Stimulated activated CD8-positive, alpha-beta memory T cell treated with anti-CD3 and anti-CD28 coated beads, Interleukin-2, amount 100 ng/mL, for 48 hours (primary cell): ENCODE data around the gene PHF13.

Experiments used
- DNase-seq, 2 donors: peaks; one replicate each; pipeline ENCODE4 v3.0.0-alpha.2; 2020; ENCODE audit warnings: low read depth in 2 of 2

The PHF13 gene

DNA sequence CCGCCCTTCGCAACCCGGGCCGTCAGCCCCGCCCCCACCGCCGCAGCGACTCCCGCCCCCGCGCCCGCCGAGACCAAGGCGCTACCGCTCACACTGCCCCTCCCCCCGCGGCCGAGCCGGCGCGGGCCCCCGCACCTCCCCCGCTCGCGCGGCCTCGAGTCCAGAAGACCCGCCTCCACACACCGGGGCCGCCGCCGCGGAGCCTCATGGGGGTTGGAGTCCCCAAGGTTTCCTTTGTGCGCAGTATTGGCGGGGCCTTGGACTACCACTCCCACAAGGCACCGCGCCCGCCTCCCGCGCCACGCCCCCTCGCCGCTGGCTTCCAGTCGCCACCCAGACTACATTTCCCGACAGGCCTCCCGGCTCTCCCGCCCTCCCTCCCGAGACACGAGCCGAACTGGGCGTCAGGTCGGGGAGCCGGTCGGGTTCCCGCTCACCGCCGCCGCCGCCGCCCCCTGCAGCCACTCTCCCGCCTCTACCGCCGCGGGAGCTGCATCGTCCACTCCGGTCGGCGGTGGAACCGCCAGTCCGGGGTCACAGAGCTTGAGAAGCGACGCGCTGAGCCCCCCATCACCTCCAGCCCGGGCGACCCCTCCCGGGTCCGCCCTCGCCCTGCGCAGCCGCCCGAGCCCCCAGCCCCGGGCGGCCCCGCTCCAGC lies at the start of gene PHF13:
Gene PHF13, plus strand, starts transcription at position 371 of the 658 bp plus-strand sequence. CDS start 336 bp downstream, outside the sequence.
- DNase-seq = peak; percentile 99

DNA sequence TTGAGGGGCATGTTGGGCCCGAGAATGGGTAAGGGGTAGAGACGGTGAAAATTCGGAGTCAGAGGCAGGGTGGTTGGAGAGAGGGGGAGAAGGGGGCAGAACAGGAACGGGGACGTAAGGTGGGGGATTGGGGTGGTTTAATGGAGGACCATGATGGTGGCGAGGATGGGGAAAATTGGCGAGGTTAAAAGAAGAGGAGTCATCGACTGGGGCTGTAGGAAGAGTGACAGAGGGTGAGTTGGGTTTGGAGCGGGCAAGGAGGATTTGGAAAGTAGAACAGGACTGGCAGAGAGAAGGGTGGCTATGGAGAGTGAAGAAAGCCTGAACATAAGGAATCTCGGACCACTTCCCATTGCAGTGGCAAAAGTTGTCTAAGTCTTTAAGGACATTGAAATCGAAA lies 44.5 kb upstream of the PHF13 start:
- DNase-seq = no peak

DNA sequence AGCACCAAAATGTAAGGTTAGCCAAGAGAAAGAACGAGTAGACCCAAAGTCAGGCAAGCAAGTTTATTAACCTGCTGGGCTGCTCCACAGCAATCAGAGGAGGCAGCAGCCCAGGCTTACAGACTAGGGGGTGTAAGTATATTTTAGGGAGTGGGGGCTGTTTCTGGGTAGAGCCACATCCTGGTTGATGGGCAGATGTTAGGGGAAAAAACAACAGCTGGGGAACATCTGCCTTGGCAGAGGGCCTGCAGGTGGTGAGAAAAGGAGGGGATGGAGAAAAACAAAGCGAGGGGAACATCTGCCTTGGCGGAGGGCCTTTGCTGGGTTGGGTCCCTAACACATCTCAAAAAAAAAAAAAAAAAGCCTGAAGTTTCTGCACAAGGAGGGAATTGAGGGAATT lies 43.4 kb upstream of the PHF13 start:
- no peak for DNase-seq

DNA sequence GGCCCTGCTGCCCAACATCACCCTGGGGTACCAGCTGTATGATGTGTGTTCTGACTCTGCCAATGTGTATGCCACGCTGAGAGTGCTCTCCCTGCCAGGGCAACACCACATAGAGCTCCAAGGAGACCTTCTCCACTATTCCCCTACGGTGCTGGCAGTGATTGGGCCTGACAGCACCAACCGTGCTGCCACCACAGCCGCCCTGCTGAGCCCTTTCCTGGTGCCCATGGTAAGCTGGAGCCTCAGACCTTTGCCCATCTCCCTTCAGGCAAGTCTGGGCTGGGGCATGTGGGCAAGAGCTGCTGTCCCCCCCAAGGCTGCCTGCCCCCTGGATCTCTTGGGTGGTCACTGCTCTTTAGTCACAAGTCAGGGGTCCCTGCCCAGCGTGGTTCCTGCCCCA lies 42.5 kb upstream of the PHF13 start:
- no peak for DNase-seq

DNA sequence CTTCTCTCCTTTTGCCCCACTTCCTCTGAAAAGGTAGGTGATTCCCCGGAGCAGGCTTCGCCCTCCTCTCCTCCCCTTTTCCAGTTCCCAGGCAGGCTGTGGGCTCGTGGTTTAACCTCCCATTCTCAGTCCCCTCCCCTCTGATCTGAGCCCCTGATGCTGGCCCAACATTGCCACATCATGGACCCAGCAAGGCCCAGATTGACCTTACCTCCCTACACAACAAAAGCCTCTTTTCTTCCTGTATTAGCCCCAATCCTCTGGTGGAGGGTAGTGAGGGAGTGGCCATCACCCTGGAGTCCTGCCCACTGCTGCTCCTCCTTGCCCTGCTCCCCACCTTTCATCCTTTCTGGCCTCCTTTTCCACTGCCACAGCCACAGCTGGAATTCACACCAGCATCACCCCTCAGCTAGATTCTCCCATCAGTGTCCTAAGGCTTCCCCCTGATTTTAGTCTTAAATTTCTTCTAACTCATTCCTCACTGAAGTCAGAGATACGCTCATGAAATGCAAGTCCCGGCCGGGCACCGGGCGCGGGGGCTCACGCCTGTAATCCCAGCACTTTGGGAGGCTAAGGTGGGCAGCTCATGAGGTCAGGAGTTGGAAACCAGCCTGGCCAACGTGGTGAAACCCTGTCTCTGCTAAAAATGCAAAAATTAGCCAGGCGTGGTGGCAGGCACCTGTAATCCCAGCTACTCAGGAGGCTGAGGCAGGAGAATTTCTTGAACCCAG lies 40.7 kb upstream of the PHF13 start:
- DNase-seq = no peak

DNA sequence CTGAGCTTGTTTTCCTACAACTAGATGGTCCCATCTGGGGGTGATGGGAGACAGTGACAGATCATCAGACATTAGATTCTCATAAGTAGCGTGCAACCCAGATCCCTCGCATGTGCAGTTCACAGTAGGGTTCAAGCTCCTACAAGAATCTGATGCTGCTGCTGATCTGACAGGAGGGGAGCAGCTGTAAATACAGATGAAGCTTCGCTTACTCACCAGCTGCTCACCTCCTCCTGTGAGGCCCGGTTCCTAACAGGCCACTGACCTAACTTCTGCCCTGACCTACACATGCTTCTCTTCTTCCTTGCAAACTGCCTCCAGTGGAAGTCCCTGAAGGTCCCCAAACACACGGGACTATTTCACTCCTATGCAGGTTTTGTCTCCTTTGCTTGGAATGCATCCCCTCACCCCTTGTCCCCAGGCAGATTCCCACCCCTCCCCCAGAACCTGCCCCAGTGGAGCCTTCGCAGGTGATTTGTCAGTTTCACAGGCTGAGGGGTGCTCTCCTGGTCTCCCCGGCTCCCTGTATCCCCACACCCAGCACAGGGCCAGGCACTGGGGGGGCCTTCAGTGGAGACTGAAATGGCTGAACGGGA lies 39.4 kb upstream of the PHF13 start:
- DNase-seq = no peak

DNA sequence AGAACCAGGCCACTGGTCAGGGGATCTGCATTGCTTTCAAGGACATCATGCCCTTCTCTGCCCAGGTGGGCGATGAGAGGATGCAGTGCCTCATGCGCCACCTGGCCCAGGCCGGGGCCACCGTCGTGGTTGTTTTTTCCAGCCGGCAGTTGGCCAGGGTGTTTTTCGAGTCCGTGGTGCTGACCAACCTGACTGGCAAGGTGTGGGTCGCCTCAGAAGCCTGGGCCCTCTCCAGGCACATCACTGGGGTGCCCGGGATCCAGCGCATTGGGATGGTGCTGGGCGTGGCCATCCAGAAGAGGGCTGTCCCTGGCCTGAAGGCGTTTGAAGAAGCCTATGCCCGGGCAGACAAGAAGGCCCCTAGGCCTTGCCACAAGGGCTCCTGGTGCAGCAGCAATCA lies 38.7 kb upstream of the PHF13 start:
- no peak for DNase-seq

DNA sequence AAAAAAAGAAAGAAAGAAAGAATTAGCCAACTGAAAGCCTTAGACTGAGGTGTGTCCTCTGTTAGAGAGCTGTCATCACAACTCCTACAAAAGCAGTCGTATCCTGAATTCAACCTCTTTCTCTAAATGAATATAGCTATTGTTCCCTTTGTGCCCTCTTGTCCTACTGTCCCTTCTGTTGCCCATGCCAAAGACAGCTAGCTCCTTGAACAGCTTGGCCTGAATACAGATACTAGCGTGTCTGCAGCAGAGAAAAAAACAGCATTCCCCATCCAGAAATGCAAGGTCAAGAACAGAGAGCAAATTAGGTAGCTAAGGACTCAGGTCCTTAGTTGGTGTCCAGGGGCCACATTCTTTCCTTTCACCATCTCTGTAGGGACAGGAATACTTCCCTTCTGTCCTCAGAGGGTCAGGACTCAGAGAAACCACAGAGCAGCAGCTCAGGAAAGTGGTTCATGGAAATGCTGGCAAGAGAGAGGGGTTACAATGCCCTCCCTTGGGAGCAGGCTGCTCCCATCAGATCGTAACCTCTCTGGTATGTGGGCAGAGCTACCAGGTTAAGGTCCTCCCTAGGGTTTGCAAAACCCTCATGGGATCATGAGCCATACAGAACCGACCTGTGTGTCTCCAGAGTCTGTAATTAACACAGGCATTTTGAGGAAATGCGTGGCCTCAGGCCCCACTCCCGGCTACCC lies 35.6 kb upstream of the PHF13 start:
- no peak for DNase-seq

DNA sequence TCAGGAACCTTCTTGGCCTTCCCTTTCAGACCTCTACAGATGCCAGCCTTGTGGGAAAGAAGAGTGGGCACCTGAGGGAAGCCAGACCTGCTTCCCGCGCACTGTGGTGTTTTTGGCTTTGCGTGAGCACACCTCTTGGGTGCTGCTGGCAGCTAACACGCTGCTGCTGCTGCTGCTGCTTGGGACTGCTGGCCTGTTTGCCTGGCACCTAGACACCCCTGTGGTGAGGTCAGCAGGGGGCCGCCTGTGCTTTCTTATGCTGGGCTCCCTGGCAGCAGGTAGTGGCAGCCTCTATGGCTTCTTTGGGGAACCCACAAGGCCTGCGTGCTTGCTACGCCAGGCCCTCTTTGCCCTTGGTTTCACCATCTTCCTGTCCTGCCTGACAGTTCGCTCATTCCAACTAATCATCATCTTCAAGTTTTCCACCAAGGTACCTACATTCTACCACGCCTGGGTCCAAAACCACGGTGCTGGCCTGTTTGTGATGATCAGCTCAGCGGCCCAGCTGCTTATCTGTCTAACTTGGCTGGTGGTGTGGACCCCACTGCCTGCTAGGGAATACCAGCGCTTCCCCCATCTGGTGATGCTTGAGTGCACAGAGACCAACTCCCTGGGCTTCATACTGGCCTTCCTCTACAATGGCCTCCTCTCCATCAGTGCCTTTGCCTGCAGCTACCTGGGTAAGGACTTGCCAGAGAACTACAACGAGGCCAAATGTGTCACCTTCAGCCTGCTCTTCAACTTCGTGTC lies 34.7 kb upstream of the PHF13 start:
- no peak for DNase-seq

DNA sequence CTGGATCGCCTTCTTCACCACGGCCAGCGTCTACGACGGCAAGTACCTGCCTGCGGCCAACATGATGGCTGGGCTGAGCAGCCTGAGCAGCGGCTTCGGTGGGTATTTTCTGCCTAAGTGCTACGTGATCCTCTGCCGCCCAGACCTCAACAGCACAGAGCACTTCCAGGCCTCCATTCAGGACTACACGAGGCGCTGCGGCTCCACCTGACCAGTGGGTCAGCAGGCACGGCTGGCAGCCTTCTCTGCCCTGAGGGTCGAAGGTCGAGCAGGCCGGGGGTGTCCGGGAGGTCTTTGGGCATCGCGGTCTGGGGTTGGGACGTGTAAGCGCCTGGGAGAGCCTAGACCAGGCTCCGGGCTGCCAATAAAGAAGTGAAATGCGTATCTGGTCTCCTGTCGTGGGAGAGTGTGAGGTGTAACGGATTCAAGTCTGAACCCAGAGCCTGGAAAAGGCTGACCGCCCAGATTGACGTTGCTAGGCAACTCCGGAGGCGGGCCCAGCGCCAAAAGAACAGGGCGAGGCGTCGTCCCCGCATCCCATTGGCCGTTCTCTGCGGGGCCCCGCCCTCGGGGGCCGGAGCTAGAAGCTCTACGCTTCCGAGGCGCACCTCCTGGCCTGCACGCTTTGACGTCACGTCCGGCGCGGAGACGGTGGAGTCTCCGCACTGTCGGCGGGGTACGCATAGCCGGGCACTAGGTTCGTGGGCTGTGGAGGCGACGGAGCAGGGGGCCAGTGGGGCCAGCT lies 34.0 kb upstream of the PHF13 start, which contains the start of gene ZBTB48:
Gene ZBTB48, plus strand, starts transcription at position 621 of the 745 bp plus-strand sequence. CDS start 616 bp downstream, outside the sequence.
- DNase-seq = peak; percentile 96 to 97

DNA sequence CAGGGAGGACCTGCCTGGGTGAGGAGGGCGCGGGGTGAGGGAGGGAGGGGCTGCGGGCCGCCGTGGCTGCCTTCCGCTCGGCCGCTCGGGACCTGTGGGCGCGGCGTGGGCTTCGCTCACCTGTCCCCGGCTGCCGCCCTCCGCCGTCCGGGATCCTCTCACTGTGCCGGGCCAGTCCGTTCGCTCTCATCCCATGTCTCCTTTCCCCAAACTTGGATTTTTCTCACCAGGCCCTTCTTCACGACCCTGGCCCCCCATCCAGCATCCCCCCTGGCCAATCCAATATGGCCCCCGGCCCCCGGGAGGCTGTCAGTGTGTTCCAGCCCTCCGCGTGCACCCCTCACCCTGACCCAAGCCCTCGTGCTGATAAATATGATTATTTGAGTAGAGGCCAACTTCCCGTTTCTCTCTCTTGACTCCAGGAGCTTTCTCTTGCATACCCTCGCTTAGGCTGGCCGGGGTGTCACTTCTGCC lies 33.4 kb upstream of the PHF13 start:
- no peak for DNase-seq

DNA sequence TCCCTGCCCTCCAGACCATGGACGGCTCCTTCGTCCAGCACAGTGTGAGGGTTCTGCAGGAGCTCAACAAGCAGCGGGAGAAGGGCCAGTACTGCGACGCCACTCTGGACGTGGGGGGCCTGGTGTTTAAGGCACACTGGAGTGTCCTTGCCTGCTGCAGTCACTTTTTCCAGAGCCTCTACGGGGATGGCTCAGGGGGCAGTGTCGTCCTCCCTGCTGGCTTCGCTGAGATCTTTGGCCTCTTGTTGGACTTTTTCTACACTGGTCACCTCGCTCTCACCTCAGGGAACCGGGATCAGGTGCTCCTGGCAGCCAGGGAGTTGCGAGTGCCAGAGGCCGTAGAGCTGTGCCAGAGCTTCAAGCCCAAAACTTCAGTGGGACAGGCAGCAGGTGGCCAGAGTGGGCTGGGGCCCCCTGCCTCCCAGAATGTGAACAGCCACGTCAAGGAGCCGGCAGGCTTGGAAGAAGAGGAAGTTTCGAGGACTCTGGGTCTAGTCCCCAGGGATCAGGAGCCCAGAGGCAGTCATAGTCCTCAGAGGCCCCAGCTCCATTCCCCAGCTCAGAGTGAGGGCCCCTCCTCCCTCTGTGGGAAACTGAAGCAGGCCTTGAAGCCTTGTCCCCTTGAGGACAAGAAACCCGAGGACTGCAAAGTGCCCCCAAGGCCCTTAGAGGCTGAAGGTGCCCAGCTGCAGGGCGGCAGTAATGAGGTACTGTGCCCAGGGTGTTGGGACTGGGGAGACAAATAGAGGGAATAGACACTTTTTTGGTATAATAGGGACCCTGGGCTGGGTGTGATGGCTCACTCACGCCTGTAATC lies 32.7 kb upstream of the PHF13 start:
- no peak for DNase-seq

DNA sequence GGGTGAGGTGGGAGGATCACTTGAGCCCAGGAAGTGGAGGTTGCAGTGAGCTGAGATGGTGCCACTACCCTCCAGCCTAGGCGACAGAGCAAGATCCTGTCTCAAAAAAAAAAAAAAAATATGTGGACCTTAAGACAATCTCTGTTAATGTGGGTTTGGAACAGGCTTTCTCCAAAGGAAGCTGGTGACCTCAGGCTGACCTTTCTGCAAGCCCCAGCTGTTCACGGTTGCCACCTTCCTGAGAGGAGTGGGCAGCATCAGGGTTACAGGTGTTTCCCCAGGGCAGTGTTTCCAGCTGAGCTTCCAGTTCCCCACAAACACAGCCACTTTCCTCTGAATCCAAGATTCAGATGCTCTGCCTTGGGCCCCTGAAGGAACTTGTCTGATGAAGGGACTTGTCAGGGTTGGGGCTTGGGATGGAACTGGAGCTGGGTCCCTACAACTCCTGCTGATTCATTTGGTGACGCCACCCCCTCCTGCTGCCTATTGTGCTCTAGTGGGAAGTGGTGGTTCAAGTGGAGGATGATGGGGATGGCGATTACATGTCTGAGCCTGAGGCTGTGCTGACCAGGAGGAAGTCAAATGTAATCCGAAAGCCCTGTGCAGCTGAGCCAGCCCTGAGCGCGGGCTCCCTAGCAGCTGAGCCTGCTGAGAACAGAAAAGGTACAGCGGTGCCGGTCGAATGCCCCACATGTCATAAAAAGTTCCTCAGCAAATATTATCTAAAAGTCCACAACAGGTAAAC lies 31.8 kb upstream of the PHF13 start:
- DNase-seq = no peak

DNA sequence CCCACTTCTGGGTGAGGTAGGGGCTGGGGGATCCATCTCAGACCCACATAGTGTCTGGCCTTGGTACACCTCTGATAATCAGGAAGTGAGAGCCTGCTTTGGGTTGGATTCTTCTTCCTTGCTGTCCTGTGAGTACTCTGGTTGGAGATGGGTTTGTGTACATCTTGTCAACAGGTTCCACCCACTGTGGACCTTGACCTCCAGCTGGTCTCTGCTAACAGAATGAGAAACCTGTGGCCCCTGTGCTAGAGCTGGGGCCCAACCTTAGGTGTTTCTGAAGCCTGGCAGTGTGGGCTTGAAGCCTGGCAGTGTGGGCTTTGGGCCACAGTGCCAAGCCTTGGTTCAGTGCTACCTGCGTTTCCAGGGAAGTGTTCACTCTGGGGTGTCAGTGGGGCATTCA lies 31.2 kb upstream of the PHF13 start:
- no peak for DNase-seq

DNA sequence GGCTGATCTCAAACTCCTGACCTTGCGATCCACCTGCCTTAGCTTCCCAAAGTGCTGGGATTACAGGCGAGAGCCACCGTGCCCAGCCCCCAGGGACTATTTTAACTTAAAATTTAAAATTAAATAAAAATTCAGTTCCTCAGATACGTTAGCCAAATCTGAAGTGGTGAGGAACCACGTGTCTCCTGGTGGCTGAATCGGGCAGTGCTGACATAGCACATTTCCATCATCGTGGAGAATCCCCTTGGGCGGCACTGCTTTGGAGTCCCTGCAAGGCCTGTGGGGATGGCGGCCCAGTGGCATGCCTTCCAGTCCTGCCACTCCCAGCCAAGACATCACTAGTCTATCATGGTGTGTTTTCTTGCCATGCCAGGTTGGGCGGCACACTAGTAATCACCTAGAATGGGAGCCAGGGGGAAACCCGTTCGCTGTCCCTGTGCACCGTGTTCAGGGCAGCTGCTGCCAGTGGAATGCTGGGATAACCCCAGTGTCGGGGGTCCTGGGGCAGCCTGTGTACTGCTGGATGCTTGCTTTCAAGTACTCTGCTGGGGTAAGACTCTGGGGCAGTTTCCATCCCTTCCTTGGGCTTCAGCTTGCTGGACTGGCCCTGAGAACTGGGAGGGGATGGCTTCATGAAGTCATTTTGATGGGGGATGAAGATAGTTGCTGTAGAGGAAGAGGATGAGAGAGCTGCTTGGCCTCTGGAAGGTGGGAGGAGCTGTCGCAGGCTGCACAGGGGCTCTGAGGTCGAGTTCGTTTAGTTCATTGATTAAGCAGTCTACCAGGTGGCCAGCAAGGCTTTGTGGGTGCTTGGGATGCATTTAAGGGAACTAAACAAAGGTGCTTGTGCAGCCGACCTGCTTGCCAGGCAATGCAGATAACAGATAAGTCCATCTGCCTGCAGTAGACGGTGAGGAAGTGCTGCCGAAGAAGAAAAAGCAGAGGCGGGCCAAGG lies 29.1 kb upstream of the PHF13 start:
- no peak for DNase-seq

DNA sequence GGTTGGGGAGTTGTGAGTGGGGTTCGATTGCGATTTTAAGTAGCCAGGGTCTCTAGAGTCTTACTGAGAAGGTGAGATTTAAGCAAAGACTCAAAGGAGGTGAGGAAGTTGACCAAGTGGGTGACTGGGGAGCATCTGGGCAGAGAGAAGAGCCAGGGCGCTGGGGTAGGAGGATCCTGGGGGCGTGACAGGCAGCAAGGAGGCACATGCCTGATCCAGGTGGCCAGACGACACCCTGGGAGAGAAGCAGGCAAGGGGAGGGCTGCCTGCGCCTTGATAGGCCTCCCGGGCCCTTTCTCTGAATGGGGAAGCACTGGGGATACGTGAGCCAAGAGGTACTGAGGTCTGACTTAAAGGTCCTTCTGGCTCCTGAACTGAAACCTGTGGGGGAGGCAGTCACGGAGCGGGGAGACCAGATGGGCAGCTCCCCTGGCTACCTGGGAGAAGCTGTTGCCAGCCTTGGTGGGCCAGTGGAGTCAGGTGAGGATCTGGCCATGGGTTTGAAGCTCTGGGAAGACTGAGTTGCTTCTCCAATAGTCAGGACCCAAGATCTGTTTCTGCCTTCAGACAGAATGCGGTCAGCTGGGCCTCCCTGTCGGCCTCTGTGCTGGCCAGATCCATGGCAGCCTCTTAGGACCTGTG lies 28.3 kb upstream of the PHF13 start:
- DNase-seq = no peak

DNA sequence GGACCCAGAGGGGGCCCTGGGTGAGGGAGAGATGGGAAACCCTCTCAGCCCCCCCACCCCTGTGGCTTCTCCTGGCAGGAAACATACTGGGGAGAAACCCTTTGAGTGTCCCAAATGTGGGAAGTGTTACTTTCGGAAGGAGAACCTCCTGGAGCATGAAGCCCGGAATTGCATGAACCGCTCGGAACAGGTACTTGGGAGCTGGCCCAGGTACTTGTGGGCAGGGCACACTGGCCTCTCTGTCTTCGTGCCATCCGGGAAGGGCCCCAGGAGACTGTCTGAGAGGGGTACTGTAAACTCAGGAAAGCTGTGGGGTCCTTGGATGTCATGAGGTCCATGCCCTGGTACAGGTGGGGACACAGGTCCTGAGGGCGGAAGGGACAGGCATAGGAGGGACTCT lies 27.7 kb upstream of the PHF13 start:
- no peak for DNase-seq

DNA sequence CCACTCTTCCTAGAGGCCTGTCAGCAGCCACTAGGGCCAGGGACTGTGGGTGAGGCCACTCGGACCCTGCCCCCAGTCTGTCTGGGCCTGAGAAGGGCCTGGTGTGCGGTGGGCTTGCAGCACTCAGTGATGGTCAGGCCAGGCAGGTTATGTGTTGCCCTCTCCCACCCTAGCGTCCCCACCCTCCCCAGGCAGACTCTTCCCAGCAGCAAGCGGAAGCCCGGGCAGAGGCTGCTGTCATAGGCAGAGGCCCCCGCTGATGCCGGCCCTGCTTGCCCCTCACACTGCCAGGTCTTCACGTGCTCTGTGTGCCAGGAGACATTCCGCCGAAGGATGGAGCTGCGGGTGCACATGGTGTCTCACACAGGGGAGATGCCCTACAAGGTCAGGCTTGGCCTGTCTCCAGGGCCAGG lies 27.1 kb upstream of the PHF13 start:
- DNase-seq = no peak
